ENCODE data around the gene STXBP5L.

The STXBP5L gene

GRCh38 chr3:121463745-121464144 is 555.7 kb downstream of the STXBP5L start:
- Histone ChIP-seq H2AFZ (ENCODE audit: low read depth, low read length) (no peak overlapping the region), H3K4me1 (ENCODE audit: low read length) (no peaks in the 10 kb centered on the region), H3K27me3 (ENCODE audit: low read depth, low read length) (no peaks in the 10 kb centered on the region), H3K79me2 (ENCODE audit: low read length) (peaks cover 3% of the 10 kb centered on the region), H3K4me3 (ENCODE audit: low read length) (no peak overlapping the region), H4K20me1 (ENCODE audit: insufficient read depth, low read length) (no peaks in the 10 kb centered on the region), H3K9me3 (ENCODE audit: insufficient read depth, low read length) (no peaks in the 10 kb centered on the region), H3K27ac (ENCODE audit: low read length) (no peak overlapping the region), H3K9ac (ENCODE audit: low read length) (no peak overlapping the region), H3K36me3 (replicated peaks; ENCODE audit: low read depth, low read length) (peaks cover 70% of the 10 kb centered on the region), H3K4me2 (ENCODE audit: low read length) (no peak overlapping the region)
- TF ChIP-seq EZH2phosphoT487 (IDR thresholded peaks at IDR 0.05; ENCODE audit: low read depth) (no peak), CTCF (IDR thresholded peaks at IDR 0.05; ENCODE audit: low read depth, low read length) (no peak)

GRCh38 chr3:121467085-121467484 is 559.1 kb downstream of the STXBP5L start:
- H3K4me3 ChIP-seq (ENCODE audit: low read length): no peak overlapping the region
- no peaks in the 10 kb centered on the region for H3K79me2 ChIP-seq (ENCODE audit: low read length)
- no peaks in the 10 kb centered on the region for H3K9me3 ChIP-seq (ENCODE audit: insufficient read depth, low read length)
- H3K27ac ChIP-seq (ENCODE audit: low read length): no peak overlapping the region
- no peaks in the 10 kb centered on the region for H4K20me1 ChIP-seq (ENCODE audit: insufficient read depth, low read length)
- H3K27me3 ChIP-seq (ENCODE audit: low read depth, low read length): no peaks in the 10 kb centered on the region
- no peak overlapping the region for H3K9ac ChIP-seq (ENCODE audit: low read length)
- no peaks in the 10 kb centered on the region for H3K4me1 ChIP-seq (ENCODE audit: low read length)
- no peak overlapping the region for H2AFZ ChIP-seq (ENCODE audit: low read depth, low read length)
- TF ChIP-seq EZH2phosphoT487 (IDR thresholded peaks at IDR 0.05; ENCODE audit: low read depth): no peak
- TF ChIP-seq CTCF (IDR thresholded peaks at IDR 0.05; ENCODE audit: low read depth, low read length): no peak
- H3K36me3 ChIP-seq (replicated peaks; ENCODE audit: low read depth, low read length): peaks cover 53% of the 10 kb centered on the region
- no peak overlapping the region for H3K4me2 ChIP-seq (ENCODE audit: low read length)

- H3K9ac ChIP-seq (ENCODE audit: low read length): no peak overlapping the region
- no peak overlapping the region for H3K27ac ChIP-seq (ENCODE audit: low read length)
- H3K4me3 ChIP-seq (ENCODE audit: low read length): no peak overlapping the region
- TF ChIP-seq EZH2phosphoT487 (IDR thresholded peaks at IDR 0.05; ENCODE audit: low read depth) (no peak), CTCF (IDR thresholded peaks at IDR 0.05; ENCODE audit: low read depth, low read length) (no peak)
- no peak overlapping the region for H2AFZ ChIP-seq (ENCODE audit: low read depth, low read length)
- H3K4me1 ChIP-seq (ENCODE audit: low read length): no peaks in the 10 kb centered on the region
- no peaks in the 10 kb centered on the region for H3K27me3 ChIP-seq (ENCODE audit: low read depth, low read length)
- H3K79me2 ChIP-seq (ENCODE audit: low read length): peaks cover 4% of the 10 kb centered on the region; the same call in 1 of the 2 replicates
- H3K36me3 ChIP-seq (replicated peaks; ENCODE audit: low read depth, low read length): peaks cover 58% of the 10 kb centered on the region
- H3K4me2 ChIP-seq (ENCODE audit: low read length): no peak overlapping the region
- no peaks in the 10 kb centered on the region for H4K20me1 ChIP-seq (ENCODE audit: insufficient read depth, low read length)
- H3K9me3 ChIP-seq (ENCODE audit: insufficient read depth, low read length): no peaks in the 10 kb centered on the region
Observed at GRCh38 chr3:121473001-121473400, 565.0 kb downstream of the STXBP5L start.

Measured in OCI-LY3 (cell line).